ENCODE data around the gene OCIAD2.
"Not testable (repeated sequence)": the region's sequence is repeated elsewhere in the genome, so short reads cannot be mapped to it uniquely, and the experiment has no call there.

The OCIAD2 gene

GRCh38 chr4:48881646-48882045, 24.9 kb downstream of the OCIAD2 start:
- not testable (repeated sequence) for H3K9me2 ChIP-seq (replicated peaks; ENCODE audit: insufficient read depth, low read length); H4K20me1 ChIP-seq (ENCODE audit: low read depth, low read length); H3K27me3 ChIP-seq (ENCODE audit: low read length); H3K36me3 ChIP-seq (ENCODE audit: low read length); H3K4me3 ChIP-seq (ENCODE audit: insufficient read depth, low read length, poor library complexity, severe bottlenecking); H3K9ac ChIP-seq (ENCODE audit: low read length); H3K9me3 ChIP-seq (ENCODE audit: insufficient read depth, low read length); H3F3A ChIP-seq (ENCODE audit: insufficient read depth); H3K79me2 ChIP-seq (ENCODE audit: insufficient read depth, low read length); H3K27ac ChIP-seq (ENCODE audit: low read depth, low read length); H3K4me2 ChIP-seq (ENCODE audit: low read depth, low read length, poor library complexity, severe bottlenecking); H2AFZ ChIP-seq (ENCODE audit: low read depth, low read length, severe bottlenecking)

DNA sequence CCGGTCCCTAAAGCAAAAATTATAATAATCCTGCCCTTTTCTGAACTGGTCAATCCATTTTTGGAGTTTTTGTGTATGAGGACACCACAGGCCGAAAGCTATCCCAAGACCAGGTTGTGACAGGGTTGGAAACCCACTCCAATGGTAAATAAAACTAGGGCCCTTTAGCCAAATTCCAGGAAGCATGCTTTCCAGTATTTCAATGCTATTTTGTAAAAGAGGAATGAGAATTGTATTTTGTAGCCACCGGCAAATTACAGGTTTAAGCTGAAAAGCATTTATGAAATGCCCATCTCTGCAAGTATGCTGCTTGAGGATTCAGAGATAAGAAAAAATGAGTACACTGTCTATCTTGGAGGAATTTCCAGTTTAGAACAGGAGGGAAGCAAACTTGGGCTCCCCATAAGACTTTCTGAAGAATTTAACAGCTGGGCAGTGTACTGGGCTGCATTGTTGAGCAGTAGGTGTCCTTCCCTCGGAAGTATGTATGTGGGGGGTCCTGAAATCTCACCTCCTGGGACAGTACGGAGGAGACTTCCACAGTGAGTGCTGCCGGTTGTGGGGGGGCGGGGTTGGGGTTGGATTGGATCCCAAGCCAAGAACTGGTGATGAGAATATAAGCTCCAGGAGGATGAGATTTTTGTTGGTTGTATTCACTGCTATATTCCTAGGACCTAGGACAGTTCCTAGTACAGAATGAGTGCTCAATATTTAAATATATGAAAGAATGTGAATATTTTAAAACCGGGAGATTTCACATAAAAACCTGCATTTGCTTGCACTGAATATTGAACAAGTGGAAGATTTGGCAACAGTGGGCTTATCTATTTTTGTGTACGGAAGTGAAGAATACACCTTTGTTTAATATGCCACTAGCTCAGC, 26.8 kb downstream of the OCIAD2 start:
- Histone ChIP-seq H3K4me2 (ENCODE audit: low read depth, low read length, poor library complexity, severe bottlenecking) (no peak overlapping the region), H4K20me1 (ENCODE audit: low read depth, low read length) (no peaks in the 10 kb centered on the region), H2AFZ (ENCODE audit: low read depth, low read length, severe bottlenecking) (no peak overlapping the region), H3K27me3 (ENCODE audit: low read length) (no peaks in the 10 kb centered on the region), H3K36me3 (ENCODE audit: low read length) (no peaks in the 10 kb centered on the region), H3K9me3 (ENCODE audit: insufficient read depth, low read length) (no peaks in the 10 kb centered on the region), H3K4me3 (ENCODE audit: insufficient read depth, low read length, poor library complexity, severe bottlenecking) (no peak overlapping the region), H3K27ac (ENCODE audit: low read depth, low read length) (no peak overlapping the region), H3F3A (ENCODE audit: insufficient read depth) (no peaks in the 10 kb centered on the region), H3K9me2 (replicated peaks; ENCODE audit: insufficient read depth, low read length) (no peaks in the 10 kb centered on the region), H3K9ac (ENCODE audit: low read length) (no peak overlapping the region), H3K79me2 (ENCODE audit: insufficient read depth, low read length) (no peaks in the 10 kb centered on the region)
- TF ChIP-seq CTCF (IDR thresholded peaks at IDR 0.05; ENCODE audit: insufficient read depth, low read length, poor library complexity, severe bottlenecking) (no peak), EZH2phosphoT487 (conservative IDR thresholded peaks at IDR 0.05; ENCODE audit: low read length) (no peak)

- H3K4me2 ChIP-seq (ENCODE audit: low read depth, low read length, poor library complexity, severe bottlenecking) = no peak overlapping the region
- H3K4me3 ChIP-seq (ENCODE audit: insufficient read depth, low read length, poor library complexity, severe bottlenecking) = no peak overlapping the region
- H3K36me3 ChIP-seq (ENCODE audit: low read length) = no peaks in the 10 kb centered on the region
- no peak overlapping the region for H3K9ac ChIP-seq (ENCODE audit: low read length)
- no peaks in the 10 kb centered on the region for H3K79me2 ChIP-seq (ENCODE audit: insufficient read depth, low read length)
- H3F3A ChIP-seq (ENCODE audit: insufficient read depth) = no peaks in the 10 kb centered on the region
- TF ChIP-seq EZH2phosphoT487 (conservative IDR thresholded peaks at IDR 0.05; ENCODE audit: low read length) (no peak), CTCF (IDR thresholded peaks at IDR 0.05; ENCODE audit: insufficient read depth, low read length, poor library complexity, severe bottlenecking) (no peak)
- H3K9me2 ChIP-seq (replicated peaks; ENCODE audit: insufficient read depth, low read length) = no peaks in the 10 kb centered on the region
- no peaks in the 10 kb centered on the region for H4K20me1 ChIP-seq (ENCODE audit: low read depth, low read length)
- H3K27me3 ChIP-seq (ENCODE audit: low read length) = no peaks in the 10 kb centered on the region
- no peaks in the 10 kb centered on the region for H3K9me3 ChIP-seq (ENCODE audit: insufficient read depth, low read length)
- no peak overlapping the region for H2AFZ ChIP-seq (ENCODE audit: low read depth, low read length, severe bottlenecking)
- no peak overlapping the region for H3K27ac ChIP-seq (ENCODE audit: low read depth, low read length)
These were observed 28.6 kb downstream of the OCIAD2 start for GRCh38 chr4:48877827-48878535.

- not testable (repeated sequence) for H3K79me2 ChIP-seq (ENCODE audit: insufficient read depth, low read length); H3K9me2 ChIP-seq (replicated peaks; ENCODE audit: insufficient read depth, low read length); H3K9me3 ChIP-seq (ENCODE audit: insufficient read depth, low read length); H3K9ac ChIP-seq (ENCODE audit: low read length); H4K20me1 ChIP-seq (ENCODE audit: low read depth, low read length); H2AFZ ChIP-seq (ENCODE audit: low read depth, low read length, severe bottlenecking); H3K27me3 ChIP-seq (ENCODE audit: low read length); H3K27ac ChIP-seq (ENCODE audit: low read depth, low read length); H3K4me2 ChIP-seq (ENCODE audit: low read depth, low read length, poor library complexity, severe bottlenecking); H3K4me3 ChIP-seq (ENCODE audit: insufficient read depth, low read length, poor library complexity, severe bottlenecking)
- Histone ChIP-seq H3K36me3 (ENCODE audit: low read length) (peaks cover 13% of the 10 kb centered on the region), H3F3A (ENCODE audit: insufficient read depth) (peaks cover 12% of the 10 kb centered on the region; the same call in 1 of the 2 replicates)
These were observed 41.9 kb downstream of the OCIAD2 start for GRCh38 chr4:48864696-48865095.

Measured in SU-DHL-6 (cell line).